Adrenal gland (tissue), 12 donors: ENCODE data around the gene DHX16. TPM values are rescaled to one million over a fixed set of nuclear protein-coding genes. Genes with fewer than 3 reads are reported as not detected.
A peak's percentile ranks its signal among the peaks of the same experiment; 100 is the strongest.

ENCODE experiments used
- DNase-seq, 7 donors: peaks; one replicate each; pipeline ENCODE4 v3.0.0-alpha.2; 2019 to 2020
- H3K27ac ChIP-seq, 5 donors: fragments of 200-600 bp; sonication (generic) in 4 of 5; 1 replicate in 3 of 5; 2 replicates in 2 of 5; pipeline versions ENCODE4 v1.5.1 to v1.8.0; 2016 to 2020; ENCODE audit warnings: mild to moderate bottlenecking in 1 of 5
- H3K27me3 ChIP-seq: fragments of 200-600 bp; 2 replicates; pipeline ENCODE4 v1.8.0; 2021
- H3K36me3 ChIP-seq, 2 donors: fragments of 200-600 bp; replicated peaks in 1 of 2; 1 replicate in 1 of 2; 2 replicates in 1 of 2; pipeline versions ENCODE4 v1.5.1 to v1.8.0; 2018 to 2022
- H3K4me1 ChIP-seq, 2 donors: fragments of 200-600 bp; replicated peaks in 1 of 2; 1 replicate in 1 of 2; 2 replicates in 1 of 2; pipeline versions ENCODE4 v1.5.1 to v1.8.0; 2018 to 2021
- H3K4me3 ChIP-seq, 4 donors: fragments of 200-600 bp; sonication (generic) in 3 of 4; one replicate each; pipeline ENCODE4 v1.5.1; 2016 to 2018
- H3K9me3 ChIP-seq, 3 donors: fragments of 200-600 bp; sonication (generic) in 1 of 3; replicated peaks in 1 of 3; 1 replicate in 2 of 3; 2 replicates in 1 of 3; pipeline versions ENCODE4 v1.5.1 to v1.8.0; 2016 to 2021
- POLR2A ChIP-seq, 2 donors: fragments of 450-650 bp; IDR thresholded peaks; one replicate each; pipeline ENCODE4 v1.6.1; 2017; ENCODE audit warnings: antibody characterized with exemption in 2 of 2, mild to moderate bottlenecking in 2 of 2, moderate library complexity in 1 of 2
- WGBS, 4 donors: extraction: QIAGEN DNeasy Blood & Tissue Kit in 2 of 4; methylation state at CpG; one replicate each; pipeline versions ENCODE4 v1.1.5 to v1.1.7; 2013 to 2017; 5-methylcytosine and 5-hydroxymethylcytosine counted together
- intact Hi-C, 2 donors: fragments of 100-400 bp; cut with DNase I; formaldehyde crosslinking; loops; one replicate each; pipeline versions ENCODE4 v1.14.1 to v1.15.0; 2022 to 2023
- polyA plus RNA-seq, 3 donors: library from polyadenylated mRNA; stranded (reverse); fragments of 200-250 nt in 2 of 3; fragments of 350-450 nt in 1 of 3; fragmentation: Illumina TruSeq in 1 of 3; extraction: RNeasy Lipid Tissue Mini Kit (QIAGEN cat#74804) in 1 of 3; gene quantifications; one replicate each; pipeline ENCODE4 v1.2.3, GENCODE V29; 2013 to 2014
- total RNA-seq, 9 donors: library from RNA; depleted of rRNA in 4 of 9; stranded (reverse); fragments of >200 nt in 4 of 9; fragments of 120-200 nt in 1 of 9; fragmentation: NEBNext Ultra II Directional in 1 of 9; extraction: Animal tissue kit (Norgen Biotek cat#: 25700) in 1 of 9; gene quantifications; one replicate each; pipeline versions ENCODE4 v1.1.0 to v1.2.4, GENCODE V29; 2013 to 2023
- TF ChIP-seq, protein P1 (sequence below), 6 experiments: fragments of 450-650 bp in 4 of 6; fragments of 200-600 bp in 2 of 6; sonication (generic) in 1 of 6; IDR thresholded peaks; 1 replicate in 5 of 6; 2 replicates in 1 of 6; pipeline versions ENCODE4 v1.5.1 to v1.8.0; 2016 to 2021; ENCODE audit warnings: antibody characterized with exemption in 6 of 6, mild to moderate bottlenecking in 2 of 6, moderate library complexity in 1 of 6
- donor health status: healthy with polysubstance abuse.
- donor health status: Bipolar disorder and iron deficiency.
- donor health status: DM: yes; HTN: yes; CAD: no.
- donor health status: DM: no; HTN: no; CAD: no.
- donor health status: DM: no; HTN: no; CAD: no.
- donor health status: DM: yes; HTN: yes; CAD: no.

DHX16 gene
- total and polyA plus RNA-seq, 12 donors: 16.4 to 75.9 (median 30.2) TPM

DNA sequence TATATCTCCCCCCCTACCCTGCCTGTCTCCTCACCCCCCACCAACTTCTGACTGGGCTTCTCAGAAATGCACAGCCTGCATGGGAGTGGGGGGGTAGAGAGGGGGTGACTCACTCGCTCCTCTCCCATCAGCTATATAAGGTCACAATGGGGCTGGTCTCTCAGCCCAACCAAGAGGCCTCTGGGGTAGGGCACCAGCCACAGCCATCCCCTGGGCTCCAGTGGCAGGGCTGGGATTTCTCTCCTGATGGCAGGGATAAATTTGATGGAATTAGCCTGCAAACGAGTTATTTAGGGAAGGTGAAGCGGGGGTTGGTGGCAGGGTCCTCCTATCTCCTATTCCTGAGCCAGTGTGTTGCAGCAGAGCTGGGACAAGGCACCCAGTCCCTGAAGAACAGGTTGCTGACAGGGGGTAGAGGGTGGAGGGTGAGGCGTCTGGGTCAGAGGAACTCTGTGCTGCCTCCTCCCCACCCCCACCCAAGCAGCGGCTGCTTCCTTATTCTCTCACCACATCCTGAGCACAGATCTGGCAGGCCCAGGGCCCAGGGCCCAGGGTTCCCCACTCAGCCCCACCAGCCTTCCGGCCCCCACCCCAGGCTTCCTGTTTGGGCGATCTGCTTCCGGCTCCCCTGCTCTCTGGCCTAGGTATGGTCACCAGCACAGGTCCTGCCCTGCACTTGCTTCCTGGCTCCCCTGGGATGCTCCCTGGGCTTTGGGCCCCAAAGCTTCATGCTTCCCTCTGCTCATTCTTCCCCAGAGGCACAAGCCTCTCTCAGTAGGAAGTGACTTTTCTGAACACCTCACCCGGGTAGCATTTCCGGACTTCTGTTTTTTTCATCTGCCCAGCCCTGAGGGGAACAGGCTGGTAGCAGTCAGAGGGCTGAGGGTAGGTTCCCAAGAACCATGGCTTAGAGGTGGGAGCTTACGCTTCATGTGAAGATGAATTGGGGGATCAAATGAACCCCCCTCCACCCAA lies 9.6 kb upstream of the DHX16 start:
- DNase-seq: peak; percentile 76 to 93 (median 88)
- no peaks in the 10 kb centered on the region for H3K27me3 ChIP-seq
- peaks cover 0 to 15% of the 10 kb centered on the region in 2 donors for H3K36me3 ChIP-seq
- peaks cover 46 to 76% of the 10 kb centered on the region in 2 donors for H3K4me1 ChIP-seq
- H3K4me3 ChIP-seq: peak overlapping the region in 1 of 4 donors; percentile 72
- 11 to 25% (median 21%) methylated on average over 5 to 11 of the region's 11 CpGs for WGBS, 4 donors
- intact Hi-C loops: no loop called here
- H3K27ac ChIP-seq: peak overlapping the region; percentile 67 to 98 (median 92)
- TF ChIP-seq, protein P1, sequence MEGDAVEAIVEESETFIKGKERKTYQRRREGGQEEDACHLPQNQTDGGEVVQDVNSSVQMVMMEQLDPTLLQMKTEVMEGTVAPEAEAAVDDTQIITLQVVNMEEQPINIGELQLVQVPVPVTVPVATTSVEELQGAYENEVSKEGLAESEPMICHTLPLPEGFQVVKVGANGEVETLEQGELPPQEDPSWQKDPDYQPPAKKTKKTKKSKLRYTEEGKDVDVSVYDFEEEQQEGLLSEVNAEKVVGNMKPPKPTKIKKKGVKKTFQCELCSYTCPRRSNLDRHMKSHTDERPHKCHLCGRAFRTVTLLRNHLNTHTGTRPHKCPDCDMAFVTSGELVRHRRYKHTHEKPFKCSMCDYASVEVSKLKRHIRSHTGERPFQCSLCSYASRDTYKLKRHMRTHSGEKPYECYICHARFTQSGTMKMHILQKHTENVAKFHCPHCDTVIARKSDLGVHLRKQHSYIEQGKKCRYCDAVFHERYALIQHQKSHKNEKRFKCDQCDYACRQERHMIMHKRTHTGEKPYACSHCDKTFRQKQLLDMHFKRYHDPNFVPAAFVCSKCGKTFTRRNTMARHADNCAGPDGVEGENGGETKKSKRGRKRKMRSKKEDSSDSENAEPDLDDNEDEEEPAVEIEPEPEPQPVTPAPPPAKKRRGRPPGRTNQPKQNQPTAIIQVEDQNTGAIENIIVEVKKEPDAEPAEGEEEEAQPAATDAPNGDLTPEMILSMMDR (IDR thresholded peaks at IDR 0.05): no peak
- peak in 1 of 2 donors; percentile 86 for TF ChIP-seq POLR2A (IDR thresholded peaks at IDR 0.05)
- no peaks in the 10 kb centered on the region for H3K9me3 ChIP-seq

DNA sequence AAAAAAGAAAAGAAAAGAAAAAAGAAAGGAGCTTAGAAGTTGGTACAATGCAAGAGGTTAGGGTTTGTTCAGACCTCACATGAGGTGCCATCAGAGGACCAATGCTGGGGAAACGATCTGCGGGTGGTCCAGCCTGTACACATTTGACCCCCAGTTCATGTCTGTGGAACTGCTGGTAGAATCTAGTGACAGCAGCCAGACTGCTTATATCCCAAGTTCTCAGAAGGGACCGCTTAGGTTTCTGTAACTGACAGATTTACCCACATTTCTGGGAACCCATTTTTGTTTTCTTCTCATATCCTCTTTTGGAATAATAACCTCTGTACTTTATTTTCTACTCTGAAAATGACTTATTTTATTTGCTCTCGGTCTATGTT lies 8.9 kb upstream of the DHX16 start:
- DNase-seq: no peak
- H3K27ac ChIP-seq: peak overlapping the region; percentile 67 to 98 (median 92)
- no peaks in the 10 kb centered on the region for H3K27me3 ChIP-seq
- 30 to 45% (median 34%) methylated on average over 4 of the region's 4 CpGs for WGBS, 4 donors
- H3K9me3 ChIP-seq: no peaks in the 10 kb centered on the region
- intact Hi-C loops: loop anchor here in 1 of 2 donors (2.0 kb wide), 1 partner anchor 41 kb away; no protein-coding TSS in a partner anchor
- peaks cover 0 to 22% of the 10 kb centered on the region in 2 donors for H3K36me3 ChIP-seq
- peaks cover 46 to 76% of the 10 kb centered on the region in 2 donors for H3K4me1 ChIP-seq
- peak overlapping the region in 1 of 4 donors; percentile 72 for H3K4me3 ChIP-seq
- TF ChIP-seq, protein P1 (IDR thresholded peaks at IDR 0.05): no peak
- TF ChIP-seq POLR2A (IDR thresholded peaks at IDR 0.05): no peak

DNA sequence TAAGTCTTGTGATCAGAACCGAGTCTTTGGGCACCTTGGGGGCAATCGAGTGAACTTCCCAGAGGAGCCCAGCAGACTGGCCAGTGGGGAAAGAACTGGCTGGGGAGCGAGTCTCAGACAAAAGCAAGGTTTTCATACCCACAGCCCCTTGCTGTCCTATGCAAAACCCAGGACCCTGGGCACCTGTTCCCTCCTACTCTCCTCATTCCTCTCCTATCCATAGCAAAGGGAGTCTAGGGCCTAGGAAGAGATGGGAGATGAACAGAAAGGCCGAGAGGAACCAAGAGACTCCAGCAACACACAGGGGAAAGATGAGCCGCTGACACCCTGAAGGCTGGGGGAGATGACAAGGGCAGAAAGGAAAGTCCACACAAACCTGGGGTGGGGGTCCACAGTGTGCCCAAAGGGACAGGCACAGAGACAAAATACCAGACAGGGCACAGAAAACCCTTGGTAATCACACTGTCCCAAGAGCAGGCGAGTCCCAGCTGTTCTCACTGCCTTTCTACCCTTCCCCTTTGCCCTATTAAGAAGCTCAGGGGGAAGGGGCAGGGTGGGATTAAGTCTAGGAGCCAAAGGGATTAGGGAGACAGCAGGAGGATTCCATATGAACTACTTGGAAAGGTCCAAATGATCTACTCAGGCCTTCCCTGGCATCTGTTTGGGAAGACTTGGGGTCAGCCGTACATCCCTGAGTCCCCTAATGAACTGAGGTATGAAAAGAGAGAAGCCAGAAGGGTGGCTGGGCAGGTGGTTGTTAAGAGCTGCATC lies 7.1 kb upstream of the DHX16 start:
- H3K36me3 ChIP-seq: peaks cover 0 to 32% of the 10 kb centered on the region in 2 donors
- H3K9me3 ChIP-seq: no peaks in the 10 kb centered on the region
- TF ChIP-seq POLR2A (IDR thresholded peaks at IDR 0.05): no peak
- TF ChIP-seq, protein P1 (IDR thresholded peaks at IDR 0.05): no peak
- peaks cover 35 to 63% of the 10 kb centered on the region in 2 donors for H3K4me1 ChIP-seq
- H3K27me3 ChIP-seq: no peaks in the 10 kb centered on the region
- peak overlapping the region in 2 of 5 donors; percentile 45 to 95 for H3K27ac ChIP-seq
- intact Hi-C loops: loop anchor here (1.0 to 2.0 kb wide), 2 partner anchors 42 to 43 kb away; no protein-coding TSS in a partner anchor
- WGBS, 4 donors: 66 to 80% (median 70%) methylated on average over 7 of the region's 7 CpGs
- no peak overlapping the region for H3K4me3 ChIP-seq
- DNase-seq: no peak
